ENCODE measurements around the gene PGBD4.

DNA sequence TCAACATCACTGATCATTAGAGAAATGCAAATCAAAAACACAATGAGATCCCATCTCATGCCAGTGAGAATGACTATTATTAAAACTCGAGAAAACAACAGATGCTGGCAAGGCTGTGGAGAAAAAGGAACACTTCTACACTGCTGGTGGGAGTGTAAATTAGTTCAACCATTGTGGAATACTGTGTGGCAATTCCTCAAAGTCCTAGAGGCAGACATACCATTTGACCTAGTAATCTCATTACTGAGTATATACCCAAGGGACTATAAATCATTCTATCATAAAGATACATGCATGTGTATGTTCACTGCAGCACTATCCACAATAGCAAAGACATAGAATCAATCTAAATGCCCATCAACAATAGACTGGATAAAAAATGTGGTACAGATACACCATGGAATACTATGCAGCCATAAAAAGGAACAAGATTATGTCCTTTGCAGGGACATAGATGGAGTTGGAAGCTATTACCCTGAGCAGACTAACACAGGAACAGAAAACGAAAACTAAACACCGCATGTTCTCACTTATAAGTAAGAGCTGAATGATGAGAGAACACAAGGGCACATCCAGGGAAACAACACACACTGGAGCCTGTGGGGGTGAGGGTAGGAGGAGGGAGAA is 47.7 kb upstream of the PGBD4 start:
- TF ChIP-seq CTCF (conservative IDR thresholded peaks at IDR 0.05 in 1 of 2, IDR thresholded peaks at IDR 0.05 in 1 of 2; ENCODE audit: low read depth in 1 of 2, low read length in 2 of 2) (no peak), EZH2 (IDR thresholded peaks at IDR 0.05; ENCODE audit: low read length, missing control alignments) (no peak)

All from fibroblast of lung (primary cell).